GM12878 (cell line): Measurements from ENCODE around the gene ELMO3. TPM values are rescaled to one million over a fixed set of nuclear protein-coding genes. Genes with fewer than 3 reads are reported as not detected.

Experiments used
- BMI1 ChIP-seq: fragments of 450-650 bp; IDR thresholded peaks from 2 replicates; pipeline ENCODE4 v1.6.1; 2016; ENCODE audit warnings: mild to moderate bottlenecking, moderate library complexity, borderline replicate concordance
- CEBPB ChIP-seq, 2 experiments: fragments of 150-350 bp in 1 of 2; IDR thresholded peaks; 2 replicates each; pipeline ENCODE4 v1.6.1; 2012 to 2014; ENCODE audit warnings: low read depth in 2 of 2, low read length in 2 of 2, borderline replicate concordance in 1 of 2, inconsistent platforms in 1 of 2
- CREB1 ChIP-seq: IDR thresholded peaks from 2 replicates; pipeline ENCODE4 v1.6.1; 2012; ENCODE audit warnings: low read depth, mild to moderate bottlenecking, inconsistent platforms
- HDGF ChIP-seq: fragments of 450-650 bp; IDR thresholded peaks from 2 replicates; pipeline ENCODE4 v1.6.1; 2016; ENCODE audit warnings: antibody characterized with exemption
- JUND ChIP-seq: IDR thresholded peaks from 2 replicates; pipeline ENCODE4 v1.6.1; 2012; ENCODE audit warnings: low read depth, mild to moderate bottlenecking, low read length, improper control_type of control experiment, moderate library complexity
- MEF2A ChIP-seq: IDR thresholded peaks from 2 replicates; pipeline ENCODE4 v1.6.1; 2011; ENCODE audit warnings: low read depth, mild to moderate bottlenecking, low read length, moderate library complexity; ENCODE audit not compliant: insufficient read depth
- PKNOX1 ChIP-seq: fragments of 450-650 bp; IDR thresholded peaks from 2 replicates; pipeline ENCODE4 v1.6.1; 2016; ENCODE audit warnings: mild to moderate bottlenecking
- POLR2AphosphoS2 ChIP-seq: IDR thresholded peaks from 2 replicates; pipeline ENCODE4 v1.6.1; 2011; ENCODE audit warnings: low read depth, mild to moderate bottlenecking, low read length, improper control_type of control experiment, moderate library complexity
- RAD51 ChIP-seq: fragments of 450-650 bp; IDR thresholded peaks from 2 replicates; pipeline ENCODE4 v1.6.1; 2016; ENCODE audit warnings: moderate library complexity, mild to moderate bottlenecking, inconsistent platforms
- RELB ChIP-seq: fragments of 450-650 bp; IDR thresholded peaks from 2 replicates; pipeline ENCODE4 v1.6.1; 2017; ENCODE audit warnings: low read depth, mild to moderate bottlenecking, moderate library complexity
- SMAD1 ChIP-seq: fragments of 450-650 bp; IDR thresholded peaks from 2 replicates; pipeline ENCODE4 v1.6.1; 2018; ENCODE audit warnings: mild to moderate bottlenecking, low read depth; ENCODE audit not compliant: partially characterized antibody
- TARDBP ChIP-seq: IDR thresholded peaks from 2 replicates; pipeline ENCODE4 v1.6.1; 2016; ENCODE audit warnings: borderline replicate concordance
- WRNIP1 ChIP-seq: IDR thresholded peaks from 2 replicates; pipeline ENCODE4 v1.6.1; 2011; ENCODE audit warnings: low read depth, low read length, improper control_type of control experiment, borderline replicate concordance
- YBX1 ChIP-seq: fragments of 450-650 bp; IDR thresholded peaks from 2 replicates; pipeline ENCODE4 v1.6.1; 2016; ENCODE audit warnings: antibody characterized with exemption
- polyA plus RNA-seq, 11 experiments: library from polyadenylated mRNA; depleted of rRNA in 4 of 11; unstranded in 6 of 11; stranded (reverse) in 5 of 11; fragments of >200 nt; fragmentation: Nextera tagmentation in 4 of 11; fragmentation: Illumina TruSeq in 1 of 11; extraction: Ambion mirVana in 4 of 11; extraction: Trizol in 1 of 11; gene quantifications; 1 replicate in 1 of 11; 2 replicates in 10 of 11; pipeline versions ENCODE4 v1.2.1 to v1.2.3, GENCODE V29; 2011 to 2016; ENCODE audit warnings: inconsistent platforms in 2 of 11, missing spikeins in 2 of 11, low read depth in 1 of 11
- total RNA-seq, 4 experiments: library from RNA; depleted of rRNA in 3 of 4; stranded (reverse); fragments of >200 nt in 3 of 4; fragmentation: Illumina TruSeq in 1 of 4; extraction: Trizol in 1 of 4; gene quantifications; 2 replicates each; pipeline versions ENCODE4 v1.2.1 to v1.2.3, GENCODE V29; 2013 to 2021
- TF ChIP-seq, protein P1 (sequence below): IDR thresholded peaks from 2 replicates; pipeline ENCODE4 v1.6.1; 2011; ENCODE audit warnings: borderline replicate concordance, low read depth, mild to moderate bottlenecking, moderate library complexity, low read length; ENCODE audit not compliant: insufficient read depth, poor library complexity, severe bottlenecking
- TF ChIP-seq, protein P2 (sequence below): IDR thresholded peaks from 2 replicates; pipeline ENCODE4 v1.6.1; 2012; ENCODE audit warnings: low read length, inconsistent platforms
- TF ChIP-seq, protein P3 (sequence below): fragments of 450-650 bp; IDR thresholded peaks from 2 replicates; pipeline ENCODE4 v1.6.1; 2017; ENCODE audit warnings: mild to moderate bottlenecking, moderate library complexity
- TF ChIP-seq, protein P4 (sequence below): fragments of 450-650 bp; IDR thresholded peaks from 2 replicates; pipeline ENCODE4 v1.6.1; 2017; ENCODE audit warnings: mild to moderate bottlenecking

Gene ELMO3
- total and polyA plus RNA-seq, 10 of the 15 experiments (the other 5 are each of a cell fraction or from before 2014, with no cell fraction given) = 0.05 to 4.7 (median 0.96) TPM; not detected in 1

GRCh38 chr16:67166598-67167168 is 32.2 kb upstream of the ELMO3 start (continued):
- TF ChIP-seq, protein P1, sequence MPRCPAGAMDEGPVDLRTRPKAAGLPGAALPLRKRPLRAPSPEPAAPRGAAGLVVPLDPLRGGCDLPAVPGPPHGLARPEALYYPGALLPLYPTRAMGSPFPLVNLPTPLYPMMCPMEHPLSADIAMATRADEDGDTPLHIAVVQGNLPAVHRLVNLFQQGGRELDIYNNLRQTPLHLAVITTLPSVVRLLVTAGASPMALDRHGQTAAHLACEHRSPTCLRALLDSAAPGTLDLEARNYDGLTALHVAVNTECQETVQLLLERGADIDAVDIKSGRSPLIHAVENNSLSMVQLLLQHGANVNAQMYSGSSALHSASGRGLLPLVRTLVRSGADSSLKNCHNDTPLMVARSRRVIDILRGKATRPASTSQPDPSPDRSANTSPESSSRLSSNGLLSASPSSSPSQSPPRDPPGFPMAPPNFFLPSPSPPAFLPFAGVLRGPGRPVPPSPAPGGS = no peak
- TF ChIP-seq WRNIP1 = no peak
- TF ChIP-seq RAD51 = peak; percentile 86
- peak; percentile 86 for TF ChIP-seq PKNOX1
- TF ChIP-seq TARDBP = no peak
- no peak for TF ChIP-seq SMAD1
- TF ChIP-seq HDGF = peak; percentile 74; the same call in 1 of the 2 replicates
- TF ChIP-seq, protein P2, sequence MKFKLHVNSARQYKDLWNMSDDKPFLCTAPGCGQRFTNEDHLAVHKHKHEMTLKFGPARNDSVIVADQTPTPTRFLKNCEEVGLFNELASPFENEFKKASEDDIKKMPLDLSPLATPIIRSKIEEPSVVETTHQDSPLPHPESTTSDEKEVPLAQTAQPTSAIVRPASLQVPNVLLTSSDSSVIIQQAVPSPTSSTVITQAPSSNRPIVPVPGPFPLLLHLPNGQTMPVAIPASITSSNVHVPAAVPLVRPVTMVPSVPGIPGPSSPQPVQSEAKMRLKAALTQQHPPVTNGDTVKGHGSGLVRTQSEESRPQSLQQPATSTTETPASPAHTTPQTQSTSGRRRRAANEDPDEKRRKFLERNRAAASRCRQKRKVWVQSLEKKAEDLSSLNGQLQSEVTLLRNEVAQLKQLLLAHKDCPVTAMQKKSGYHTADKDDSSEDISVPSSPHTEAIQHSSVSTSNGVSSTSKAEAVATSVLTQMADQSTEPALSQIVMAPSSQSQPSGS = no peak
- TF ChIP-seq MEF2A = no peak
- no peak for TF ChIP-seq CEBPB (IDR thresholded peaks at IDR 0.05; ENCODE audit: borderline replicate concordance in 1 of 2, low read depth in 2 of 2, low read length in 2 of 2)
- TF ChIP-seq, protein P3, sequence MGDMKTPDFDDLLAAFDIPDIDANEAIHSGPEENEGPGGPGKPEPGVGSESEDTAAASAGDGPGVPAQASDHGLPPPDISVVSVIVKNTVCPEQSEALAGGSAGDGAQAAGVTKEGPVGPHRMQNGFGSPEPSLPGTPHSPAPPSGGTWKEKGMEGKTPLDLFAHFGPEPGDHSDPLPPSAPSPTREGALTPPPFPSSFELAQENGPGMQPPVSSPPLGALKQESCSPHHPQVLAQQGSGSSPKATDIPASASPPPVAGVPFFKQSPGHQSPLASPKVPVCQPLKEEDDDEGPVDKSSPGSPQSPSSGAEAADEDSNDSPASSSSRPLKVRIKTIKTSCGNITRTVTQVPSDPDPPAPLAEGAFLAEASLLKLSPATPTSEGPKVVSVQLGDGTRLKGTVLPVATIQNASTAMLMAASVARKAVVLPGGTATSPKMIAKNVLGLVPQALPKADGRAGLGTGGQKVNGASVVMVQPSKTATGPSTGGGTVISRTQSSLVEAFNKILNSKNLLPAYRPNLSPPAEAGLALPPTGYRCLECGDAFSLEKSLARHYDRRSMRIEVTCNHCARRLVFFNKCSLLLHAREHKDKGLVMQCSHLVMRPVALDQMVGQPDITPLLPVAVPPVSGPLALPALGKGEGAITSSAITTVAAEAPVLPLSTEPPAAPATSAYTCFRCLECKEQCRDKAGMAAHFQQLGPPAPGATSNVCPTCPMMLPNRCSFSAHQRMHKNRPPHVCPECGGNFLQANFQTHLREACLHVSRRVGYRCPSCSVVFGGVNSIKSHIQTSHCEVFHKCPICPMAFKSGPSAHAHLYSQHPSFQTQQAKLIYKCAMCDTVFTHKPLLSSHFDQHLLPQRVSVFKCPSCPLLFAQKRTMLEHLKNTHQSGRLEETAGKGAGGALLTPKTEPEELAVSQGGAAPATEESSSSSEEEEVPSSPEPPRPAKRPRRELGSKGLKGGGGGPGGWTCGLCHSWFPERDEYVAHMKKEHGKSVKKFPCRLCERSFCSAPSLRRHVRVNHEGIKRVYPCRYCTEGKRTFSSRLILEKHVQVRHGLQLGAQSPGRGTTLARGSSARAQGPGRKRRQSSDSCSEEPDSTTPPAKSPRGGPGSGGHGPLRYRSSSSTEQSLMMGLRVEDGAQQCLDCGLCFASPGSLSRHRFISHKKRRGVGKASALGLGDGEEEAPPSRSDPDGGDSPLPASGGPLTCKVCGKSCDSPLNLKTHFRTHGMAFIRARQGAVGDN = peak; percentile 83
- TF ChIP-seq BMI1 = peak; percentile 19; the same call in 1 of the 2 replicates
- no peak for TF ChIP-seq CREB1
- no peak for TF ChIP-seq YBX1
- TF ChIP-seq, protein P4, sequence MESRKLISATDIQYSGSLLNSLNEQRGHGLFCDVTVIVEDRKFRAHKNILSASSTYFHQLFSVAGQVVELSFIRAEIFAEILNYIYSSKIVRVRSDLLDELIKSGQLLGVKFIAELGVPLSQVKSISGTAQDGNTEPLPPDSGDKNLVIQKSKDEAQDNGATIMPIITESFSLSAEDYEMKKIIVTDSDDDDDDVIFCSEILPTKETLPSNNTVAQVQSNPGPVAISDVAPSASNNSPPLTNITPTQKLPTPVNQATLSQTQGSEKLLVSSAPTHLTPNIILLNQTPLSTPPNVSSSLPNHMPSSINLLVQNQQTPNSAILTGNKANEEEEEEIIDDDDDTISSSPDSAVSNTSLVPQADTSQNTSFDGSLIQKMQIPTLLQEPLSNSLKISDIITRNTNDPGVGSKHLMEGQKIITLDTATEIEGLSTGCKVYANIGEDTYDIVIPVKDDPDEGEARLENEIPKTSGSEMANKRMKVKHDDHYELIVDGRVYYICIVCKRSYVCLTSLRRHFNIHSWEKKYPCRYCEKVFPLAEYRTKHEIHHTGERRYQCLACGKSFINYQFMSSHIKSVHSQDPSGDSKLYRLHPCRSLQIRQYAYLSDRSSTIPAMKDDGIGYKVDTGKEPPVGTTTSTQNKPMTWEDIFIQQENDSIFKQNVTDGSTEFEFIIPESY = no peak
- no peak for TF ChIP-seq POLR2AphosphoS2
- no peak for TF ChIP-seq JUND
- TF ChIP-seq RELB = peak; percentile 63; the same call in 1 of the 2 replicates
